ENCODE data around the gene LTA4H. TPM values are rescaled to one million over a fixed set of nuclear protein-coding genes. Genes with fewer than 3 reads are reported as not detected.

LTA4H gene
- total RNA-seq, 1 experiment from 2014 or later, result 87.0 TPM

- DNase-seq (ENCODE audit: low spot score), result no peak
Observed at GRCh38 chr12:96057986-96058553, 22.7 kb upstream of the LTA4H start.

- DNase-seq (ENCODE audit: low spot score), result no peak
Observed at GRCh38 chr12:96056646-96057455, 21.5 kb upstream of the LTA4H start.

GRCh38 chr12:96054244-96054610 lies 18.8 kb upstream of the LTA4H start:
- no peak for DNase-seq (ENCODE audit: low spot score)

GRCh38 chr12:96053476-96054243 lies 18.3 kb upstream of the LTA4H start:
- no peak for DNase-seq (ENCODE audit: low spot score)

GRCh38 chr12:96051756-96052485 lies 16.5 kb upstream of the LTA4H start:
- no peak for DNase-seq (ENCODE audit: low spot score)

- no peak for DNase-seq (ENCODE audit: low spot score)
Observed at GRCh38 chr12:96050139-96050538, 14.8 kb upstream of the LTA4H start.

GRCh38 chr12:96049101-96049500 lies 13.7 kb upstream of the LTA4H start:
- no peak for DNase-seq (ENCODE audit: low spot score)

GRCh38 chr12:96048393-96048969 lies 13.1 kb upstream of the LTA4H start:
- DNase-seq (ENCODE audit: low spot score), result no peak

- no peak for DNase-seq (ENCODE audit: low spot score)
Observed at GRCh38 chr12:96047229-96048211, 12.1 kb upstream of the LTA4H start.

- DNase-seq (ENCODE audit: low spot score), result no peak
Observed at GRCh38 chr12:96046543-96047228, 11.3 kb upstream of the LTA4H start.

GRCh38 chr12:96045566-96045965 lies 10.2 kb upstream of the LTA4H start:
- DNase-seq (ENCODE audit: low spot score), result no peak

- no peak for DNase-seq (ENCODE audit: low spot score)
Observed at GRCh38 chr12:96044943-96045290, 9.5 kb upstream of the LTA4H start.

GRCh38 chr12:96044017-96044942 lies 8.9 kb upstream of the LTA4H start:
- peak; percentile 38 for DNase-seq (ENCODE audit: low spot score)

GRCh38 chr12:96041181-96041580 lies 5.8 kb upstream of the LTA4H start:
- no peak for DNase-seq (ENCODE audit: low spot score)

GRCh38 chr12:96040305-96041133 lies 5.1 kb upstream of the LTA4H start:
- DNase-seq (ENCODE audit: low spot score), result no peak

GRCh38 chr12:96039516-96039915 lies 4.1 kb upstream of the LTA4H start:
- no peak for DNase-seq (ENCODE audit: low spot score)

GRCh38 chr12:96036765-96037455 lies 1.5 kb upstream of the LTA4H start:
- no peak for DNase-seq (ENCODE audit: low spot score)

All from A172 (cell line).